ENCODE measurements around the gene LCP2. TPM values are rescaled to one million over a fixed set of nuclear protein-coding genes. Genes with fewer than 3 reads are reported as not detected.

The LCP2 gene
- total and polyA plus RNA-seq, 2 donors (not counting 3 experiments of a cell fraction or from before 2014, with no cell fraction given) = not detected

GRCh38 chr5:170247363-170247762 is 50.2 kb downstream of the LCP2 start:
- no TSS peak for BruUV-seq (replicated peaks)
- no peak overlapping the region for H3K4me2 ChIP-seq (ENCODE audit: insufficient read depth, low read length)
- intact Hi-C loops (cut with micrococcal nuclease) (no loop called here), dilution Hi-C loops (cut with MboI; ENCODE audit: extremely low pct_ligation_motif_present, low sequenced_read_pairs) (no loop called here)
- no peaks in the 10 kb centered on the region for H3K36me3 ChIP-seq (ENCODE audit: control insufficient read depth in 2 of 2, extremely low read depth in 1 of 2, insufficient read depth in 2 of 2, low read length in 2 of 2)
- H3K79me2 ChIP-seq (ENCODE audit: control insufficient read depth, insufficient read depth, low read length) = no peaks in the 10 kb centered on the region
- H4K20me1 ChIP-seq (replicated peaks; ENCODE audit: control insufficient read depth, extremely low read depth, insufficient read depth, low read length) = no peaks in the 10 kb centered on the region
- ChIA-PET POLR2A (no interaction called here), CTCF (interaction anchor here (0.8 to 2.1 kb wide), 2 partner anchors 21 to 24 kb away, joined by 3 to 4 read pairs; no protein-coding TSS in a partner anchor)
- TF ChIP-seq MYC (IDR thresholded peaks at IDR 0.05; ENCODE audit: low read depth, low read length) (no peak), CTCF (IDR thresholded peaks at IDR 0.05; ENCODE audit: extremely low read depth in 1 of 2, insufficient read depth in 1 of 2, low read depth in 1 of 2, low read length in 2 of 2) (no peak), POLR2AphosphoS5 (IDR thresholded peaks at IDR 0.05; ENCODE audit: insufficient read depth, low read depth, low read length) (no peak), JUN (IDR thresholded peaks at IDR 0.05; ENCODE audit: borderline replicate concordance, insufficient read depth, insufficient read length, low read depth) (no peak), EZH2 (IDR thresholded peaks at IDR 0.05; ENCODE audit: borderline replicate concordance, low read depth, low read length, severe bottlenecking) (no peak), FOS (IDR thresholded peaks at IDR 0.05; ENCODE audit: borderline replicate concordance, insufficient read depth, low read length) (no peak), MAX (IDR thresholded peaks at IDR 0.05; ENCODE audit: insufficient read depth, insufficient read length) (no peak), POLR2A (IDR thresholded peaks at IDR 0.05; ENCODE audit: low read depth, low read length) (no peak), GATA2 (IDR thresholded peaks at IDR 0.05; ENCODE audit: insufficient read depth, insufficient read length, low read depth, low read length) (no peak)
- H3K9ac ChIP-seq (replicated peaks; ENCODE audit: extremely low read depth, insufficient read depth, low read length) = no peak overlapping the region
- DNase-seq (ENCODE audit: low read depth, low spot score) (no peak), FAIRE-seq (no peak)
- H3K27ac ChIP-seq (ENCODE audit: insufficient read depth, low read depth, low read length) = no peak overlapping the region
- no peaks in the 10 kb centered on the region for H3K4me1 ChIP-seq (ENCODE audit: control insufficient read depth, extremely low read depth, insufficient read depth, low read length)
- no peak overlapping the region for H2AFZ ChIP-seq (ENCODE audit: low read depth, low read length)
- H3K9me1 ChIP-seq (replicated peaks; ENCODE audit: control insufficient read depth, extremely low read depth, insufficient read depth, low read length) = no peaks in the 10 kb centered on the region
- no peaks in the 10 kb centered on the region for H3K9me3 ChIP-seq (replicated peaks; ENCODE audit: control insufficient read depth, insufficient read depth, low read length)
- H3K4me3 ChIP-seq (replicated peaks in 1 of 3; ENCODE audit: insufficient read depth in 1 of 3, low read depth in 1 of 3, low read length in 3 of 3) = no peak overlapping the region
- peaks cover 4 to 24% of the 10 kb centered on the region in 2 experiments for H3K27me3 ChIP-seq (ENCODE audit: control insufficient read depth in 2 of 2, insufficient read depth in 2 of 2, low read length in 2 of 2)

Measured in endothelial cell of umbilical vein (primary cell).